Neural progenitor cell (in vitro differentiated cells): ENCODE measurements around the gene COL13A1.

Experiments
- CTCF ChIP-seq: fragments of 200-600 bp; sonication (generic); IDR thresholded peaks from 2 replicates; pipeline ENCODE4 v1.5.1; 2017; ENCODE audit warnings: antibody characterized with exemption, mild to moderate bottlenecking
- EZH2 ChIP-seq: fragments of 200-600 bp; sonication (generic); IDR thresholded peaks from 2 replicates; pipeline ENCODE4 v1.6.1; 2017; ENCODE audit warnings: antibody characterized with exemption, mild to moderate bottlenecking, moderate library complexity
- EZH2phosphoT487 ChIP-seq: fragments of 200-600 bp; sonication (generic); IDR thresholded peaks from 2 replicates; pipeline ENCODE4 v1.6.1; 2017; ENCODE audit warnings: antibody characterized with exemption

GRCh38 chr10:69858201-69858600 lies 56.5 kb downstream of the COL13A1 start:
- TF ChIP-seq EZH2 = no peak
- TF ChIP-seq CTCF = no peak
- no peak for TF ChIP-seq EZH2phosphoT487
